Coronary artery (tissue), 2 donors: ENCODE measurements around the gene AGPAT3.

Source experiments
- DNase-seq: peaks from one replicate; pipeline ENCODE4 v3.0.0-alpha.2; 2017; ENCODE audit warnings: low spot score
- H3K27ac ChIP-seq, 2 donors: fragments of 200-600 bp; sonication (generic); one replicate each; pipeline ENCODE4 v1.5.1; 2016 to 2019
- H3K4me3 ChIP-seq: fragments of 200-600 bp; sonication (generic); 2 replicates; pipeline ENCODE4 v1.5.1; 2016; ENCODE audit warnings: mild to moderate bottlenecking, moderate library complexity
- TF ChIP-seq, protein P1 (sequence below): fragments of 200-600 bp; sonication (generic); IDR thresholded peaks from one replicate; pipeline ENCODE4 v1.5.1; 2019; ENCODE audit warnings: antibody characterized with exemption

The AGPAT3 gene

DNA sequence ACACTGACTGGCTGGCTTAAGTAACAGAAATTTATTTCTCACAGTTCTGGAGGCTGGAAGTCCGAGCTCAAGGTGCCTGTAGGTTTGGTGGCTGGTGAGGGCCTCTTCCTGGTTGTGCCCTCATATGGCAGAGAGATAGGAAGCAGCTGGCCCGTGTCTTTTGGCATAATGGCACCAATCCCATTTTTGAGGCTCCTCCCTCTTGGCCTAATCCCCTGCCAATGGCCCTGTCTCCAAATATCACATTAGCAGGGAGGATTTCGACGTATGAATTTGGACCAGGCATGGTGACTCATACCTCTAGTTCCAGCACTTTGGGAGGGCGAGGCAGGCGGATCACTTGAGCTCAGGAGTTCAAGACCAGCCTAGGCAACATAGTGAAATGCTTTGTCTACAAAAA lies 37.4 kb downstream of the AGPAT3 start:
- DNase-seq: no peak
- TF ChIP-seq, protein P1, sequence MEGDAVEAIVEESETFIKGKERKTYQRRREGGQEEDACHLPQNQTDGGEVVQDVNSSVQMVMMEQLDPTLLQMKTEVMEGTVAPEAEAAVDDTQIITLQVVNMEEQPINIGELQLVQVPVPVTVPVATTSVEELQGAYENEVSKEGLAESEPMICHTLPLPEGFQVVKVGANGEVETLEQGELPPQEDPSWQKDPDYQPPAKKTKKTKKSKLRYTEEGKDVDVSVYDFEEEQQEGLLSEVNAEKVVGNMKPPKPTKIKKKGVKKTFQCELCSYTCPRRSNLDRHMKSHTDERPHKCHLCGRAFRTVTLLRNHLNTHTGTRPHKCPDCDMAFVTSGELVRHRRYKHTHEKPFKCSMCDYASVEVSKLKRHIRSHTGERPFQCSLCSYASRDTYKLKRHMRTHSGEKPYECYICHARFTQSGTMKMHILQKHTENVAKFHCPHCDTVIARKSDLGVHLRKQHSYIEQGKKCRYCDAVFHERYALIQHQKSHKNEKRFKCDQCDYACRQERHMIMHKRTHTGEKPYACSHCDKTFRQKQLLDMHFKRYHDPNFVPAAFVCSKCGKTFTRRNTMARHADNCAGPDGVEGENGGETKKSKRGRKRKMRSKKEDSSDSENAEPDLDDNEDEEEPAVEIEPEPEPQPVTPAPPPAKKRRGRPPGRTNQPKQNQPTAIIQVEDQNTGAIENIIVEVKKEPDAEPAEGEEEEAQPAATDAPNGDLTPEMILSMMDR: no peak
- H3K4me3 ChIP-seq: no peak overlapping the region
- H3K27ac ChIP-seq: no peak overlapping the region

- Histone ChIP-seq H3K27ac (no peak overlapping the region), H3K4me3 (no peak overlapping the region)
- no peak for DNase-seq
- TF ChIP-seq, protein P1: no peak
Observed at GRCh38 chr21:43903451-43904091, 38.5 kb downstream of the AGPAT3 start.

DNA sequence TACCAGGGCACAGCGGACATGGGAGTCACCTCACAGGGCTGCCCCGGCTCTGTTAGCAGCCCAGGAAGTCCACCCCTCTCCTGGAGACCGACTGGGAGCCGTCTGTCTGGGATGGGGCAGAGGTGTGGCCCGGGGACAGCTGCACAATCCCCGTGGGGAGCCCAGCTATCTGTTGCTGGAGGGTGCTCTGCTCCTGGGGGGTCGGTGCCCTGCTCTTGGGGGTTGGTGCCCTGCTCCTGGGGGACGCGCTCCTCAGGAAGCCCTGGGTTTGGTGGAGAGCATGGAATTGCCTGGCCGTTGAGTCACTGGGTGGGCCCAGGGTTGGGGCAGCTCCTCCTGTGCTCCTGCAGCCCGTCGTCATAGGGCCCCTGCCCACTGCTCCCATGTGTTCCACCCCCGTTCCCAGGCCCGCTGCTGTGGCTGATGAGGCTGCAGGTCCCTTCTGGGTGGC lies 39.3 kb downstream of the AGPAT3 start:
- Histone ChIP-seq H3K4me3 (no peak overlapping the region), H3K27ac (no peak overlapping the region)
- TF ChIP-seq, protein P1: no peak
- DNase-seq: no peak

DNA sequence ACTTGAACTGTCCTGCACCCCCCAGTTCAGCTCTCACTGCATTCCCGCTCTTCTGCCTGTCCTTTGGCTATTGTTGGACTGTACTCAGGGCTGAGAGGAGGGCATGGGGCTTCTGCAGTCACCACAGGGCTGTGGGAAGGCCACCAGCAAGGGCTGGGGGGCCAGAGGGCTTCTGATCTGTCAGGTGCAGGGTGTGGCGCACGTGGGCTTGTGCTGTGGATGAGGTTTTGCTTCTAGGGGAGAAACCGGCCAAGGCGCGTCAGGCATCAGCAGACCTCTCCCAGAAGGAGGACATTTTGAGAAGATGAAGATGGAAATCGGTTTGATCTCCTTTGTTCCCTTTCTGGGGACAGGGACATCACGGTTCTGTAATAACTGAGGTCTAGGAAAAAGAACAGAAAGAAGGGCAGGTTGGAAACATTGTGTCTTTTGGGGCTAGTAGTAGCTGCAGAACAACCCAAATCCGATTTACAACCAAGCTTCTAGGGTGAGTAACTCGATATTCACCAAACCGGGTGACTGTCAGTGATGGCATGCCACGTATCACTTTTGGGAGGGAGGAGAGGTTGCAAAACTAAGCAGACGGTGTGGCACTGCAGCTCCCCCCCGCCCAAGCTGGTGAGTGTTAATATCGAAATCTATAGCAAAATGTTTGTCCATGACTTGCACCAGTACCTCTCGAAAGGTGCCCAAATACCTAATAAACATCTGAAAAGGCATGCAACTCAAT lies 40.9 kb downstream of the AGPAT3 start:
- Histone ChIP-seq H3K27ac (no peak overlapping the region), H3K4me3 (no peak overlapping the region)
- DNase-seq: no peak
- TF ChIP-seq, protein P1: no peak

DNA sequence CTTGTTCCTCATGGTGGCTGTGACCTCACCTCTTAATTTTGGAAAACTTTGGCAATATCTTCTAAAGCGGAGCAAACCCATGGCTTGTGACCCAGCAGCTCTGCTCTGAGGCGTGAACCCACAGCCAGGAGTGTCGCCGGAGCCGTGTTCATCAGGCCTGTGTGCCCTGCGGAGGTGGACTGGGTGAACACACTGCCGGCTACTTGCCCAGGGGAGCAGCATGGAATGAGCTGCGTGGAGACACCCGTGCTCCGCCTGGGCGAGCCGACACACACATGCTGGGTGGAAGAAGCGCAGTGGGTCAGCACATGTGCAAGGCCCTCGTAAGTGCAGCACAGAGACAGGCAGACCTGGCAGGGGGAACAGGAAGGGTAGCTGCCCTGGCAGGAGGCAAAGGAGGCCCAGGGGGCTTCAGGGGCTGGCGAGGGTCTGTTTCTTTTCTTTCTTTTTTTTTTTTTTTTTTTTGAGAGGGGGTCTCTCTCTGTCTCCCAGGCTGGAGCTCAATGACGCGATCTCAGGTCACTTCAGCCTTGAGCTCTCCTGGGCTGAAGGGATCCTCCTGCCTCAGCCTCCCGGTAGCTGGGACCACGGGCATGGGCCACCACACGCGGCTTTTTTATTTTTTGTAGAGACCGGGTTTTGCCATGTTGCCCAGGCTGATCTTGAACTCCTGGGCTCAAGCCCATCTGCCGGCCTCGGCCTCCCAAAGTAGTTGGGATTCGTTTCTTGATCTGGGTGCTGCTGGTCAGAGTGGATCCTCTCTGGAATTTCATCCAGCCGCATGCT lies 41.8 kb downstream of the AGPAT3 start:
- H3K4me3 ChIP-seq: no peak overlapping the region
- TF ChIP-seq, protein P1: no peak
- H3K27ac ChIP-seq: no peak overlapping the region
- no peak for DNase-seq

DNA sequence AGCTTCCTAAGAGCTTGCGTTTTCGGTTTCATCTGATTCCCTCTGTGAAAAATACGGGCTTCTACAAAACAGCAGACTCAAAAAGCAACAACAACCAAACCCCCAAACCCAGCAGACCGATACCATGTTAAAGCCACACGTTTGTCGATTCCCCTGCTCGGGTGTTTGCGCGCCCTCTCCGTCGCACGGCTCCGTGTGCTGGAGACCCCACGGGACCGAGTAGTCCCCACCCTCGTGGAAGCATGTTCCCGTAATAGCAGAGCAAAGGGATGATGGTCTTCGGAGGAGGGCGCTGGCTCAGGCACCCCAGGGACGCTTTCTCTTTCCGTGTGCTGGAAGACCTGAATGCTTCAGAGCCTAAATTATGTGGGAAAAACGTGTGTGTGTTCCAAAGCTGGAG lies 42.7 kb downstream of the AGPAT3 start:
- DNase-seq: no peak
- TF ChIP-seq, protein P1: no peak
- Histone ChIP-seq H3K27ac (no peak overlapping the region), H3K4me3 (no peak overlapping the region)
